Natural killer cell (primary cell): ENCODE data around the gene RAX2. TPM values are rescaled to one million over a fixed set of nuclear protein-coding genes. Genes with fewer than 3 reads are reported as not detected.

ENCODE experiments used
- ATAC-seq, 3 donors: fragments of 150-1000 bp in 2 of 3; fragments of 200-7000 bp in 1 of 3; cut with Tn5 transposase; 1 replicate in 1 of 3; 2 replicates in 2 of 3; pipeline ENCODE4 v1.10.0; 2021; ENCODE audit warnings: mild to moderate bottlenecking in 2 of 3, moderate library complexity in 2 of 3
- DNase-seq, 2 donors: peaks; one replicate each; pipeline versions ENCODE4 v3.0.0 to v3.0.0-alpha.2; 2013 to 2021; ENCODE audit warnings: mixed read lengths in 1 of 2
- H3K27ac ChIP-seq: one replicate; pipeline ENCODE4 v1.5.1; 2013; ENCODE audit warnings: mild to moderate bottlenecking, low read length
- H3K27me3 ChIP-seq: one replicate; pipeline ENCODE4 v1.6.1; 2013; ENCODE audit warnings: low read length; ENCODE audit not compliant: control insufficient read depth, insufficient read depth
- H3K36me3 ChIP-seq: one replicate; pipeline ENCODE4 v1.6.1; 2013; ENCODE audit warnings: low read length; ENCODE audit not compliant: control insufficient read depth, insufficient read depth
- H3K4me1 ChIP-seq: one replicate; pipeline ENCODE4 v1.6.1; 2013; ENCODE audit warnings: low read length; ENCODE audit not compliant: control insufficient read depth, insufficient read depth
- H3K4me3 ChIP-seq: one replicate; pipeline ENCODE4 v1.5.1; 2013; ENCODE audit warnings: low read length
- H3K9me3 ChIP-seq: one replicate; pipeline ENCODE4 v1.6.1; 2013; ENCODE audit warnings: low read length; ENCODE audit not compliant: control insufficient read depth, insufficient read depth
- H3K27ac Mint-ChIP-seq, 2 donors: one replicate each; pipeline ENCODE4 v1.8.0; 2022; ENCODE audit warnings: mild to moderate bottlenecking in 2 of 2, mixed read lengths in 2 of 2, moderate library complexity in 1 of 2
- H3K27me3 Mint-ChIP-seq, 2 donors: one replicate each; pipeline ENCODE4 v1.8.0; 2022; ENCODE audit warnings: low read depth in 2 of 2, mixed read lengths in 2 of 2
- H3K36me3 Mint-ChIP-seq: one replicate; pipeline ENCODE4 v1.8.0; 2022; ENCODE audit warnings: mixed read lengths
- H3K4me1 Mint-ChIP-seq, 2 donors: one replicate each; pipeline ENCODE4 v1.8.0; 2022; ENCODE audit warnings: mixed read lengths in 2 of 2
- H3K4me3 Mint-ChIP-seq: one replicate; pipeline ENCODE4 v1.8.0; 2022; ENCODE audit warnings: mild to moderate bottlenecking, moderate library complexity, mixed read lengths
- H3K9me3 Mint-ChIP-seq, 2 donors: one replicate each; pipeline ENCODE4 v1.8.0; 2022; ENCODE audit warnings: mixed read lengths in 2 of 2
- CTCF ChIP-seq: fragments of 200-600 bp; IDR thresholded peaks from one replicate; pipeline ENCODE4 v1.8.0; 2022; ENCODE audit warnings: antibody characterized with exemption
- whole genome bisulfite sequencing: methylation state at CpG from one replicate; pipeline ENCODE4 v1.1.7; 2013; ENCODE audit warnings: missing lambda C conversion rate; ENCODE audit not compliant: insufficient coverage; 5-methylcytosine and 5-hydroxymethylcytosine counted together
- intact Hi-C: fragments of 100-400 bp; cut with micrococcal nuclease; formaldehyde crosslinking; loops from one replicate; pipeline ENCODE4 v1.14.2; 2022
- total RNA-seq, 4 donors: library from RNA; stranded (reverse); fragments of 120-200 nt in 1 of 4; gene quantifications; one replicate each; pipeline versions ENCODE4 v1.2.3 to v1.2.4, GENCODE V29; 2013 to 2022

Gene RAX2
- total RNA-seq, 3 donors from 2014 or later (not counting 1 experiment from before 2014, with no cell fraction given), result not detected

DNA sequence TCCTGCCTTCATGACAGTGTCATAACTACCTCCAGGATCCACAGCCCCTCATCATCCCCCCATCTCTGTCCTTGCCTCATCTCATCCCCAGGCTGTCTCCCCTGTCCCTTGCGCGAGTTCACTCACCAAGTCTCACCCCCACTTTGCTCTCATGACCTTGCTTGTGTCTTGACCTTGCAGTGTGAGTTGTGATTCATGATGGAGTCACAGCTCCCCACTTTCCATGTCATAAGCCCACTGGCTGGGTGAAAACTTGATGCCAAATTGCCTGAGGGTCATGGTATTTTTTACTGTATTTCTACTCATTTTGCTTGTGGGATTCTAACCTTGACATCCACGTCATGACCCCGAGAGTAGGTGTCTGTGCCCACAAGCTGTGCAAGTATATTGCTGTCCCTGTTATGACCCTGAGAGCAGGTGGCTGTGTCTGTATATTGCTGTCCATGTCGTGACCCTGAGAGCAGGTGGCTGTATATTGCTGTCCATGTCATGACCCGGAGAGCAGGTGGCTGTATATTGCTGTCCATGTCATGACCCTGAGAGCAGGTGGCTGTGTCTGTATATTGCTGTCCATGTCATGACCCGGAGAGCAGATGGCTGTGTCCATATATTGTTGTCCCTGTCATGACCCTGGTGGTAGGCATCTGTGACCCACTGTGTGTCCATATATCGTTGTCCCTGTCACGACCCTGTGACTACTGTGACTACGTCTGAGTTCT is 34.4 kb downstream of the RAX2 start:
- Mint-ChIP-seq H3K27ac (no peak overlapping the region), H3K4me1 (no peaks in the 10 kb centered on the region), H3K36me3 (no peaks in the 10 kb centered on the region), H3K9me3 (no peaks in the 10 kb centered on the region), H3K4me3 (no peak overlapping the region), H3K27me3 (no peaks in the 10 kb centered on the region)
- no peaks in the 10 kb centered on the region for H3K4me1 ChIP-seq
- intact Hi-C loops, result no loop called here
- no peak overlapping the region for H3K27ac ChIP-seq
- 91% methylated on average over 8 of the region's 10 CpGs for WGBS
- no peaks in the 10 kb centered on the region for H3K27me3 ChIP-seq
- no peak for TF ChIP-seq CTCF
- no peak overlapping the region for H3K4me3 ChIP-seq
- ATAC-seq, result no peak
- DNase-seq, result no peak
- H3K9me3 ChIP-seq, result no peaks in the 10 kb centered on the region
- no peaks in the 10 kb centered on the region for H3K36me3 ChIP-seq

- Mint-ChIP-seq H3K27me3 (no peaks in the 10 kb centered on the region), H3K9me3 (no peaks in the 10 kb centered on the region), H3K4me1 (no peaks in the 10 kb centered on the region), H3K36me3 (no peaks in the 10 kb centered on the region), H3K4me3 (no peak overlapping the region), H3K27ac (no peak overlapping the region)
- 88% methylated on average over 21 of the region's 21 CpGs for WGBS
- intact Hi-C loops, result no loop called here
- DNase-seq (no peak), ATAC-seq (no peak)
- no peaks in the 10 kb centered on the region for H3K9me3 ChIP-seq
- no peak overlapping the region for H3K4me3 ChIP-seq
- no peaks in the 10 kb centered on the region for H3K4me1 ChIP-seq
- no peaks in the 10 kb centered on the region for H3K27me3 ChIP-seq
- no peaks in the 10 kb centered on the region for H3K36me3 ChIP-seq
- no peak overlapping the region for H3K27ac ChIP-seq
- no peak for TF ChIP-seq CTCF
These were observed 35.8 kb downstream of the RAX2 start for GRCh38 chr19:3736106-3736724.

GRCh38 chr19:3734310-3734600 is 37.8 kb downstream of the RAX2 start:
- Histone ChIP-seq H3K36me3 (no peaks in the 10 kb centered on the region), H3K4me3 (no peak overlapping the region), H3K9me3 (no peaks in the 10 kb centered on the region), H3K27me3 (no peaks in the 10 kb centered on the region), H3K4me1 (no peaks in the 10 kb centered on the region), H3K27ac (no peak overlapping the region)
- H3K4me3 Mint-ChIP-seq, result no peak overlapping the region
- no peaks in the 10 kb centered on the region for H3K36me3 Mint-ChIP-seq
- H3K27me3 Mint-ChIP-seq, result peaks cover 0 to 3% of the 10 kb centered on the region in 2 donors
- no peaks in the 10 kb centered on the region for H3K9me3 Mint-ChIP-seq
- no peak for ATAC-seq
- DNase-seq, result no peak
- 97% methylated on average over 12 of the region's 14 CpGs for WGBS
- intact Hi-C loops, result no loop called here
- no peaks in the 10 kb centered on the region for H3K4me1 Mint-ChIP-seq
- TF ChIP-seq CTCF, result no peak
- no peak overlapping the region for H3K27ac Mint-ChIP-seq
